Fibroblast of villous mesenchyme (primary cell): ENCODE data around the gene ARCN1. TPM values are rescaled to one million over a fixed set of nuclear protein-coding genes. Genes with fewer than 3 reads are reported as not detected.
A peak's percentile ranks its signal among the peaks of the same experiment; 100 is the strongest.

Source experiments
- DNase-seq: peaks from one replicate; pipeline ENCODE4 v3.0.0-alpha.2; 2010; ENCODE audit warnings: low read depth
- H3K4me3 ChIP-seq: 2 replicates; pipeline ENCODE4 v1.5.1; 2011; ENCODE audit warnings: low read depth, mild to moderate bottlenecking, low read length
- CTCF ChIP-seq: IDR thresholded peaks from 2 replicates; pipeline ENCODE4 v1.5.1; 2012; ENCODE audit warnings: low read depth, mild to moderate bottlenecking, low read length; ENCODE audit not compliant: insufficient read depth
- total RNA-seq: library from RNA; depleted of rRNA; stranded (reverse); fragments of >200 nt; gene quantifications from 2 replicates; pipeline ENCODE4 v1.2.3, GENCODE V29; 2012

The ARCN1 gene
- total RNA-seq, 1 donor, result 248 TPM

DNA sequence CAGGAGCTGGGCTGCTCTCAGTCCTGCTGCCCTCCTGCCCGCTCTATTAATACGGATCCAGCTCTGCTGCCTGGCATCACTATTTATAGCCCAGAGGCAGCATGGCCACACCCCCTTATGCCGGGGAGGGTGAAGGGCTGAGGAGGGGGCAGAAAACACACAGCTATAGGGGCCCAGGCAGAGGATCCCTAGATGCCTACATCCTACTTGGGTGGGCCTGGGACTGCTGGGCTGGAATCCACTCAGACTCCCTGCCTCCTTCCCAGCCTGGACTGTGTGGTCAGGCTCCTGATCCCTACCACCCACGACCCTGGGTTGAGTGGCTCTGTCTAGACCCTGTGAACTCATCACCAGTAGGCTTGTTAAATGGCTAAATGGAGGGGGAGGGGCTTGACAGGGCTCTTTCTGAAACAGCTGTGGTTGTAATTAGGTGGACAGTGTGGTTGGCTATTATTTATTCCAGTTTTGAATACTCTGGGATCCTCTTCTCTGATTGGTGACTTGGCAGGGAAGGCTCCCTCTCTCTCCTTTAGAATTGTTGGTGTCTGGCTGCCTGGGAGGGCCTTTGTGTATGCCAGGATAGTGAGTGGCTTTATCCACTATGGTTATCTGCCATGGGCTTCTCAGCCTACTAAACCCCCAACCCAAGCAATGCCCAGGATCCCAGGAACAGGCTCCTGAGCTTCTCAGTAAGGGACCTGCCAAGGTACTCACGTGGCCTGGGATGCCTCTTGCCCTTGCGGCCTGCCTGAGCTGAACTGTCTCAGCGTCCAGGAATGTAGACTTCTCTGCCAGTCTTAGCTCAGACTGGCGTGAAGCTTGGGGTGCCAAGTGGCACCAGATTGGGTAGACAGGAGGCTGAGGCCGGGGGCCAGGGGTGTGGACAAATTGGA, 50.4 kb downstream of the ARCN1 start:
- peak overlapping the region; percentile 71 for H3K4me3 ChIP-seq
- TF ChIP-seq CTCF, result no peak
- peak; percentile 87 for DNase-seq

GRCh38 chr11:118623269-118623655, 51.1 kb downstream of the ARCN1 start:
- no peak for TF ChIP-seq CTCF
- H3K4me3 ChIP-seq, result peak overlapping the region; percentile 71
- DNase-seq, result peak; percentile 48

DNA sequence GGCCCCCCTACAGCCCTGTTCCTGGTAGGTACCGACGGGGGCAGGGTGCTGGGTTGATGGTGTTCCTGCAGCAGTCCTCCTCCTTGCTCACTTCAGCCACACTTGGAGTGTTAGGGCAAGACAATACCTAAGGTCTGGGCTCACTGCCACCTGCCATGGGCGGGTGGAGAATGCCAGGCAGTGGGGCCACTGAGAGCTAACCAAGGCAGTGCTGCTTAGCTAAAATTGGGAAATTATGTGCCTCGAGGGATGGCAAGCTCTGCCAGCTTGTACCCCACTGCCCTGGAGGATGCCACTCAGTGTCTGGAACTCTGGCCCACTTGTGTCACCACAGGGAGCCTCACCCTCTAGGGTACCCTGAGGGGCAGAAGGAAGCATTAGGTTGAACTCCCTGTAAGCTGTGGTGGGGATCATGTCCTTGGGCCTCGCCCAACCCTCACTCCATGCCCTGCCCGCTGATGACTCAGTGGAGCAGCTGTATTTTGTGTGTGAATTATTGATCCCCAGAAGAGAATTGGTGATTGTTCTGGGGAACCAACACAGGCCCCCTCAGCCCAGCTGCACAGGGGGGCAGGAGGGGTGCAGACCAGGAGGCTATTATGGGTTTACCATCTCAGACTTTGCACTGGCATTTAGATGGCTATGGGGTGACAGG, 53.0 kb downstream of the ARCN1 start:
- H3K4me3 ChIP-seq, result no peak overlapping the region
- TF ChIP-seq CTCF, result no peak
- no peak for DNase-seq

- TF ChIP-seq CTCF, result no peak
- DNase-seq, result no peak
- H3K4me3 ChIP-seq, result no peak overlapping the region
These were observed 53.8 kb downstream of the ARCN1 start for GRCh38 chr11:118625976-118626375.

GRCh38 chr11:118627566-118627965, 55.4 kb downstream of the ARCN1 start:
- TF ChIP-seq CTCF, result no peak
- H3K4me3 ChIP-seq, result no peak overlapping the region
- no peak for DNase-seq

DNA sequence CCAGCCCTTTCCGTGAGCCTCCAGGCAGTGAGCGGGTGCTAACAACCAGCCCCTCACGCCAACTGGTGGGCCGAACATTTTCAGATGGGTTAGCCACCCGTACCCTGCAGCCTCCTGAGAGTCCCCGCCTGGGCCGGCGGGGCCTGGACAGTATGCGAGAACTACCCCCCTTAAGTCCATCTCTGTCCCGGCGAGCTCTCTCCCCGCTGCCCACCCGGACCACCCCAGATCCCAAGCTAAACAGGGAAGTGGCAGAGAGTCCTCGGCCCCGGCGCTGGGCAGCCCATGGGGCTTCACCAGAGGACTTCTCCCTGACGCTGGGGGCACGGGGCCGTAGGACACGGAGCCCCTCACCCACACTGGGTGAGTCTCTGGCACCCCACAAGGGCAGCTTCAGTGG, 55.8 kb downstream of the ARCN1 start:
- TF ChIP-seq CTCF, result no peak
- no peak overlapping the region for H3K4me3 ChIP-seq
- no peak for DNase-seq
